ENCODE results near the gene LUC7L. TPM values are rescaled to one million over a fixed set of nuclear protein-coding genes. Genes with fewer than 3 reads are reported as not detected.

The LUC7L gene
- total and polyA plus RNA-seq, 4 donors = 63.4 to 199 (median 138) TPM

- H3K27ac ChIP-seq (ENCODE audit: low read depth, low read length) = no peak overlapping the region
- no peak for DNase-seq (ENCODE audit: low read depth in 4 of 6, low spot score in 6 of 6)
- peaks cover 11% of the 10 kb centered on the region for H3K4me1 ChIP-seq (ENCODE audit: control insufficient read depth, insufficient read depth, low read length)
- peaks cover 59% of the 10 kb centered on the region for H3K36me3 ChIP-seq (ENCODE audit: control insufficient read depth, insufficient read depth, low read length)
- H3K4me3 ChIP-seq (ENCODE audit: low read depth, low read length) = no peak overlapping the region
- H3K27me3 ChIP-seq (ENCODE audit: control insufficient read depth, insufficient read depth, low read length) = peaks cover 5% of the 10 kb centered on the region
- H3K9me3 ChIP-seq (ENCODE audit: control insufficient read depth, insufficient read depth, low read length) = no peaks in the 10 kb centered on the region
- 100% methylated on average over 1 of the region's 11 CpGs for WGBS (ENCODE audit: insufficient coverage)
Measured at GRCh38 chr16:185691-186090, 43.6 kb downstream of the LUC7L start.

GRCh38 chr16:185213-185612, 44.0 kb downstream of the LUC7L start:
- DNase-seq (ENCODE audit: low read depth in 4 of 6, low spot score in 6 of 6) = no peak
- WGBS (ENCODE audit: insufficient coverage) = 86% methylated on average over 12 of the region's 13 CpGs
- Histone ChIP-seq H3K27me3 (ENCODE audit: control insufficient read depth, insufficient read depth, low read length) (peaks cover 5% of the 10 kb centered on the region), H3K36me3 (ENCODE audit: control insufficient read depth, insufficient read depth, low read length) (peaks cover 55% of the 10 kb centered on the region), H3K9me3 (ENCODE audit: control insufficient read depth, insufficient read depth, low read length) (no peaks in the 10 kb centered on the region), H3K27ac (ENCODE audit: low read depth, low read length) (no peak overlapping the region), H3K4me1 (ENCODE audit: control insufficient read depth, insufficient read depth, low read length) (peaks cover 14% of the 10 kb centered on the region), H3K4me3 (ENCODE audit: low read depth, low read length) (no peak overlapping the region)

DNA sequence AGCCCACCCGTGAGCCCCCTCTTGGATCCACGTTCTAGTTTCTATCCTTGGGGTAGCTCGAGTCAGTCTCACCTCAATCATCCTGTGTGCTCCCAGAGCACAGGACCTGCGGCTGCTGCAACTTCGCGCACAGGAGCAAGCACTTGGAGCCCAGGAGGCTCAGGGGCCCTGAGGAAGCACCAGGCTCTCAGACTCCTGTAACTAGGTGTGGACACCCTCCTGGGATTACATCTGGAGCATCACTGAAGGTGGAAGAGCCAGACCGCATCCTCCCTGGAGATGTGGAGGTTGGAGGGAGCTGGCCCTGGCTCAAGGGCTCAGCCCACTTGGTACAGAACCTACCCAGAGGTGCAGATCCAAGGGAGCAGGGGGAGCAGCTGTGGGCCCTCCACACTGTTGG, 46.2 kb downstream of the LUC7L start:
- Histone ChIP-seq H3K4me3 (ENCODE audit: low read depth, low read length) (no peak overlapping the region), H3K9me3 (ENCODE audit: control insufficient read depth, insufficient read depth, low read length) (no peaks in the 10 kb centered on the region), H3K27ac (ENCODE audit: low read depth, low read length) (no peak overlapping the region), H3K4me1 (ENCODE audit: control insufficient read depth, insufficient read depth, low read length) (peaks cover 19% of the 10 kb centered on the region), H3K36me3 (ENCODE audit: control insufficient read depth, insufficient read depth, low read length) (peaks cover 32% of the 10 kb centered on the region), H3K27me3 (ENCODE audit: control insufficient read depth, insufficient read depth, low read length) (peaks cover 24% of the 10 kb centered on the region)
- WGBS (ENCODE audit: insufficient coverage) = 89% methylated on average over 7 of the region's 7 CpGs
- DNase-seq (ENCODE audit: low read depth in 4 of 6, low spot score in 6 of 6) = no peak

DNA sequence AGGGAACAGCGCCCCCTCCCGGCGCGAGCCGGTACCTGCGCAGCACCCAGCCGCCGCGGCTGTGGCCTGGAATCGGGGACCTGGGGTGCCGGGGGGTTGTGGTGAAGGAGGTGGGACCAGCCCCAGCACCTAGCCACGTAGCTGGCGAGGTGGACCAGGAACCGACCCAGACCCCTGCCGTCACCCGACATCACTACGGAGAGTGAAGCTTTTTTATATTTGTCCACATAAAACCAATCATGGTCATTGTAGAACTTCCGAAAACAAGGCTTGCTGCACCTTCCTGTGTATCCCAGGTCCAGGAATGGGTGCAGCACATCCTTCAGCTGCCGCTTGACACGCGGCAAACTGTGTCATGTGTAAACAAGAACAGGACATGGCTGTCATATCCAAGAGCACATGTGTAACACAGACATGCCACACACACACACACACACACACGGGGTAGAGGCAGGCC, 47.7 kb downstream of the LUC7L start:
- DNase-seq (ENCODE audit: low read depth in 4 of 6, low spot score in 6 of 6) = peak in 1 of 6 donors; percentile 10
- Histone ChIP-seq H3K4me1 (ENCODE audit: control insufficient read depth, insufficient read depth, low read length) (peaks cover 23% of the 10 kb centered on the region), H3K36me3 (ENCODE audit: control insufficient read depth, insufficient read depth, low read length) (peaks cover 22% of the 10 kb centered on the region), H3K27me3 (ENCODE audit: control insufficient read depth, insufficient read depth, low read length) (peaks cover 33% of the 10 kb centered on the region), H3K4me3 (ENCODE audit: low read depth, low read length) (no peak overlapping the region), H3K27ac (ENCODE audit: low read depth, low read length) (no peak overlapping the region), H3K9me3 (ENCODE audit: control insufficient read depth, insufficient read depth, low read length) (no peaks in the 10 kb centered on the region)
- 16% methylated on average over 20 of the region's 22 CpGs for WGBS (ENCODE audit: insufficient coverage)

DNA sequence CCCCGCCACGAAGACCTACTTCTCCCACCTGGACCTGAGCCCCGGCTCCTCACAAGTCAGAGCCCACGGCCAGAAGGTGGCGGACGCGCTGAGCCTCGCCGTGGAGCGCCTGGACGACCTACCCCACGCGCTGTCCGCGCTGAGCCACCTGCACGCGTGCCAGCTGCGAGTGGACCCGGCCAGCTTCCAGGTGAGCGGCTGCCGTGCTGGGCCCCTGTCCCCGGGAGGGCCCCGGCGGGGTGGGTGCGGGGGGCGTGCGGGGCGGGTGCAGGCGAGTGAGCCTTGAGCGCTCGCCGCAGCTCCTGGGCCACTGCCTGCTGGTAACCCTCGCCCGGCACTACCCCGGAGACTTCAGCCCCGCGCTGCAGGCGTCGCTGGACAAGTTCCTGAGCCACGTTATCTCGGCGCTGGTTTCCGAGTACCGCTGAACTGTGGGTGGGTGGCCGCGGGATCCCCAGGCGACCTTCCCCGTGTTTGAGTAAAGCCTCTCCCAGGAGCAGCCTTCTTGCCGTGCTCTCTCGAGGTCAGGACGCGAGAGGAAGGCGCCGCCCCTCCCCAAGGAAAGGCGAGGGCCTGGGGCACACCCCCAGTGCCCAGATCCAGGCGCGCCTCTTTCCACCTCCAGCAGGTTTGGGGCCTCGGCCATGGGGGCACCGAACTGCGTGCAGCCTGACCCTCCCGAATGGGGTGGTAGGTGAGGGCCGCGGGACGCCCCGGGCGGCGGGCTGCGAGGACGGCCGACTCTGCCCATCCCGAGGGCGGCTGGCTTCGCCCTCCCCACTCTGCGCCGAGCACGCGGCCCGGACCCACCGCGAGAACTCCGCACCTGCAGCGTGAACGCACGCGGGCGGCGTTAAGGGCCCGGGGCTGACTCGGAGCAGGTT, 48.3 kb downstream of the LUC7L start:
- Histone ChIP-seq H3K27ac (ENCODE audit: low read depth, low read length) (no peak overlapping the region), H3K4me3 (ENCODE audit: low read depth, low read length) (peak overlapping the region; percentile 35), H3K4me1 (ENCODE audit: control insufficient read depth, insufficient read depth, low read length) (peaks cover 23% of the 10 kb centered on the region), H3K9me3 (ENCODE audit: control insufficient read depth, insufficient read depth, low read length) (no peaks in the 10 kb centered on the region), H3K36me3 (ENCODE audit: control insufficient read depth, insufficient read depth, low read length) (peaks cover 21% of the 10 kb centered on the region), H3K27me3 (ENCODE audit: control insufficient read depth, insufficient read depth, low read length) (peaks cover 33% of the 10 kb centered on the region)
- WGBS (ENCODE audit: insufficient coverage) = under 1% methylated on average over 89 of the region's 89 CpGs
- DNase-seq (ENCODE audit: low read depth in 4 of 6, low spot score in 6 of 6) = peak in 4 of 6 donors; percentile 38 to 86 (median 63)

GRCh38 chr16:180101-180675, 49.1 kb downstream of the LUC7L start, which contains the start of gene HBQ1:
Gene HBQ1, plus strand, starts transcription at chr16:180459. Its CDS starts 28 bp downstream, at chr16:180487.
- DNase-seq (ENCODE audit: low read depth in 4 of 6, low spot score in 6 of 6) = peak in 3 of 6 donors; percentile 23 to 72 (median 70)
- WGBS (ENCODE audit: insufficient coverage) = under 1% methylated on average over 51 of the region's 59 CpGs
- Histone ChIP-seq H3K4me3 (ENCODE audit: low read depth, low read length) (peak within 1 kb of the TSS; percentile 35), H3K36me3 (ENCODE audit: control insufficient read depth, insufficient read depth, low read length) (peaks cover 15% of the 10 kb centered on the region), H3K27ac (ENCODE audit: low read depth, low read length) (no peak within 1 kb of the TSS), H3K4me1 (ENCODE audit: control insufficient read depth, insufficient read depth, low read length) (peaks cover 23% of the 10 kb centered on the region), H3K27me3 (ENCODE audit: control insufficient read depth, insufficient read depth, low read length) (peaks cover 38% of the 10 kb centered on the region), H3K9me3 (ENCODE audit: control insufficient read depth, insufficient read depth, low read length) (no peaks in the 10 kb centered on the region)

GRCh38 chr16:179211-180092, 49.8 kb downstream of the LUC7L start:
- Histone ChIP-seq H3K27ac (ENCODE audit: low read depth, low read length) (no peak overlapping the region), H3K4me3 (ENCODE audit: low read depth, low read length) (no peak overlapping the region), H3K9me3 (ENCODE audit: control insufficient read depth, insufficient read depth, low read length) (no peaks in the 10 kb centered on the region), H3K27me3 (ENCODE audit: control insufficient read depth, insufficient read depth, low read length) (peaks cover 46% of the 10 kb centered on the region), H3K4me1 (ENCODE audit: control insufficient read depth, insufficient read depth, low read length) (peaks cover 23% of the 10 kb centered on the region), H3K36me3 (ENCODE audit: control insufficient read depth, insufficient read depth, low read length) (peaks cover 9% of the 10 kb centered on the region)
- WGBS (ENCODE audit: insufficient coverage) = 75% methylated on average over 6 of the region's 17 CpGs
- DNase-seq (ENCODE audit: low read depth in 4 of 6, low spot score in 6 of 6) = no peak

GRCh38 chr16:178668-179015, 50.6 kb downstream of the LUC7L start:
- no peak for DNase-seq (ENCODE audit: low read depth in 4 of 6, low spot score in 6 of 6)
- Histone ChIP-seq H3K36me3 (ENCODE audit: control insufficient read depth, insufficient read depth, low read length) (peaks cover 3% of the 10 kb centered on the region), H3K4me1 (ENCODE audit: control insufficient read depth, insufficient read depth, low read length) (peaks cover 23% of the 10 kb centered on the region), H3K27me3 (ENCODE audit: control insufficient read depth, insufficient read depth, low read length) (peaks cover 49% of the 10 kb centered on the region), H3K27ac (ENCODE audit: low read depth, low read length) (no peak overlapping the region), H3K4me3 (ENCODE audit: low read depth, low read length) (no peak overlapping the region), H3K9me3 (ENCODE audit: control insufficient read depth, insufficient read depth, low read length) (no peaks in the 10 kb centered on the region)
- 86% methylated on average over 4 of the region's 11 CpGs for WGBS (ENCODE audit: insufficient coverage)

DNA sequence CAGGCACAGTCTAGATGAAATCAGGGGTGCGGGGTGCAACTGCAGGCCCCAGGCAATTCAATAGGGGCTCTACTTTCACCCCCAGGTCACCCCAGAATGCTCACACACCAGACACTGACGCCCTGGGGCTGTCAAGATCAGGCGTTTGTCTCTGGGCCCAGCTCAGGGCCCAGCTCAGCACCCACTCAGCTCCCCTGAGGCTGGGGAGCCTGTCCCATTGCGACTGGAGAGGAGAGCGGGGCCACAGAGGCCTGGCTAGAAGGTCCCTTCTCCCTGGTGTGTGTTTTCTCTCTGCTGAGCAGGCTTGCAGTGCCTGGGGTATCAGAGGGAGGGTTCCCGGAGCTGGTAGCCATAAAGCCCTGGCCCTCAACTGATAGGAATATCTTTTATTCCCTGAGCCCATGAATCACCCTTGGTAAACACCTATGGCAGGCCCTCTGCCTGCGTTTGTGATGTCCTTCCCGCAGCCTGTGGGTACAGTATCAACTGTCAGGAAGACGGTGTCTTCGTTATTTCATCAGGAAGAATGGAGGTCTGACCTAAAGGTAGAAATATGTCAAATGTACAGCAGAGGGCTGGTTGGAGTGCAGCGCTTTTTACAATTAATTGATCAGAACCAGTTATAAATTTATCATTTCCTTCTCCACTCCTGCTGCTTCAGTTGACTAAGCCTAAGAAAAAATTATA, 51.1 kb downstream of the LUC7L start:
- Histone ChIP-seq H3K4me3 (ENCODE audit: low read depth, low read length) (no peak overlapping the region), H3K4me1 (ENCODE audit: control insufficient read depth, insufficient read depth, low read length) (peaks cover 26% of the 10 kb centered on the region), H3K9me3 (ENCODE audit: control insufficient read depth, insufficient read depth, low read length) (no peaks in the 10 kb centered on the region), H3K27me3 (ENCODE audit: control insufficient read depth, insufficient read depth, low read length) (peaks cover 54% of the 10 kb centered on the region), H3K27ac (ENCODE audit: low read depth, low read length) (no peak overlapping the region), H3K36me3 (ENCODE audit: control insufficient read depth, insufficient read depth, low read length) (peaks cover 2% of the 10 kb centered on the region)
- whole genome bisulfite sequencing (ENCODE audit: insufficient coverage) = 58% methylated on average over 8 of the region's 11 CpGs
- DNase-seq (ENCODE audit: low read depth in 4 of 6, low spot score in 6 of 6) = no peak

Measured in spinal cord (tissue), 10 donors.